Parathyroid adenoma (tissue), 2 donors: ENCODE results near the gene ZBTB20.

Source experiments
- H2AFZ ChIP-seq: fragments of 300-600 bp; sonication (generic); one replicate; pipeline ENCODE4 v1.7.0; 2017; ENCODE audit warnings: antibody characterized with exemption, mild to moderate bottlenecking
- H3K27ac ChIP-seq: fragments of 300-600 bp; sonication (generic); one replicate; pipeline ENCODE4 v1.7.0; 2017
- H3K27me3 ChIP-seq: fragments of 300-600 bp; sonication (generic); one replicate; pipeline ENCODE4 v1.7.0; 2017; ENCODE audit warnings: low read length; ENCODE audit not compliant: control insufficient read depth, insufficient read depth
- H3K36me3 ChIP-seq: fragments of 300-600 bp; sonication (generic); one replicate; pipeline ENCODE4 v1.7.0; 2017; ENCODE audit warnings: low read length; ENCODE audit not compliant: control insufficient read depth, insufficient read depth
- H3K4me1 ChIP-seq: fragments of 300-600 bp; sonication (generic); one replicate; pipeline ENCODE4 v1.7.0; 2017; ENCODE audit warnings: control low read depth
- H3K4me2 ChIP-seq: fragments of 300-600 bp; sonication (generic); one replicate; pipeline ENCODE4 v1.7.0; 2017; ENCODE audit warnings: low read length
- H3K4me3 ChIP-seq: fragments of 300-600 bp; sonication (generic); one replicate; pipeline ENCODE4 v1.7.0; 2017; ENCODE audit warnings: low read depth, low read length
- H3K79me2 ChIP-seq: fragments of 300-600 bp; sonication (generic); one replicate; pipeline ENCODE4 v1.7.0; 2017; ENCODE audit warnings: control low read depth
- H3K9ac ChIP-seq: fragments of 300-600 bp; sonication (generic); one replicate; pipeline ENCODE4 v1.7.0; 2017; ENCODE audit warnings: mild to moderate bottlenecking
- H3K9me3 ChIP-seq: fragments of 300-600 bp; sonication (generic); one replicate; pipeline ENCODE4 v1.7.0; 2017; ENCODE audit warnings: low read length; ENCODE audit not compliant: control insufficient read depth
- CTCF ChIP-seq: fragments of 300-600 bp; sonication (generic); IDR thresholded peaks from one replicate; pipeline ENCODE4 v1.7.0; 2017; ENCODE audit warnings: antibody characterized with exemption, mild to moderate bottlenecking
- donor health status: primary hyperparathyroidism.

The ZBTB20 gene

GRCh38 chr3:114659109-114660061 lies 487.7 kb downstream of the ZBTB20 start:
- Histone ChIP-seq H3K4me1 (peaks cover 4% of the 10 kb centered on the region), H2AFZ (no peak overlapping the region), H3K27ac (no peak overlapping the region), H3K36me3 (no peaks in the 10 kb centered on the region), H3K4me3 (no peak overlapping the region), H3K4me2 (no peak overlapping the region), H3K9me3 (no peaks in the 10 kb centered on the region), H3K9ac (no peak overlapping the region), H3K27me3 (no peaks in the 10 kb centered on the region), H3K79me2 (peaks cover 3% of the 10 kb centered on the region)
- TF ChIP-seq CTCF, result no peak

- H3K4me2 ChIP-seq, result no peak overlapping the region
- H3K4me3 ChIP-seq, result no peak overlapping the region
- H3K27ac ChIP-seq, result no peak overlapping the region
- no peaks in the 10 kb centered on the region for H3K9me3 ChIP-seq
- no peak overlapping the region for H2AFZ ChIP-seq
- no peak for TF ChIP-seq CTCF
- H3K27me3 ChIP-seq, result no peaks in the 10 kb centered on the region
- H3K4me1 ChIP-seq, result no peaks in the 10 kb centered on the region
- no peaks in the 10 kb centered on the region for H3K36me3 ChIP-seq
- H3K9ac ChIP-seq, result no peak overlapping the region
- H3K79me2 ChIP-seq, result no peaks in the 10 kb centered on the region
Observed at GRCh38 chr3:114651555-114651954, 495.5 kb downstream of the ZBTB20 start.

GRCh38 chr3:114650808-114651207 lies 496.3 kb downstream of the ZBTB20 start:
- Histone ChIP-seq H3K4me3 (no peak overlapping the region), H3K27ac (no peak overlapping the region)
- no peak for TF ChIP-seq CTCF

GRCh38 chr3:114649331-114649730 lies 497.8 kb downstream of the ZBTB20 start:
- Histone ChIP-seq H3K4me3 (no peak overlapping the region), H3K9ac (no peak overlapping the region), H3K36me3 (no peaks in the 10 kb centered on the region), H3K4me2 (no peak overlapping the region), H3K27me3 (no peaks in the 10 kb centered on the region), H3K4me1 (no peaks in the 10 kb centered on the region), H3K79me2 (no peaks in the 10 kb centered on the region), H3K9me3 (no peaks in the 10 kb centered on the region), H2AFZ (no peak overlapping the region), H3K27ac (no peak overlapping the region)
- no peak for TF ChIP-seq CTCF

More at GRCh38 chr3:114650808-114651207, 496.3 kb downstream of the ZBTB20 start:
- no peak overlapping the region for H3K4me2 ChIP-seq
- no peak overlapping the region for H3K9ac ChIP-seq
- no peaks in the 10 kb centered on the region for H3K9me3 ChIP-seq
- H3K4me1 ChIP-seq, result no peaks in the 10 kb centered on the region
- H2AFZ ChIP-seq, result no peak overlapping the region
- no peaks in the 10 kb centered on the region for H3K79me2 ChIP-seq
- no peaks in the 10 kb centered on the region for H3K27me3 ChIP-seq
- no peaks in the 10 kb centered on the region for H3K36me3 ChIP-seq
